Kidney (tissue), 14 donors: ENCODE measurements around the gene TMEM240. TPM values are rescaled to one million over a fixed set of nuclear protein-coding genes. Genes with fewer than 3 reads are reported as not detected.

ENCODE experiments used
- DNase-seq, 5 donors: peaks; one replicate each; pipeline ENCODE4 v3.0.0-alpha.2; 2013 to 2020
- FAIRE-seq: peaks from 2 replicates; lab custom pipeline; 2012; peaks lifted over from hg19 to GRCh38; lab: Jason Lieb, UNC
- H3K27ac ChIP-seq, 2 donors: one replicate each; pipeline ENCODE4 v1.7.0; 2013; ENCODE audit warnings: low read depth in 2 of 2, low read length in 2 of 2, inconsistent platforms in 1 of 2
- H3K27me3 ChIP-seq: one replicate; pipeline ENCODE4 v1.7.1; 2013; ENCODE audit warnings: low read length, inconsistent platforms; ENCODE audit not compliant: control insufficient read depth, insufficient read depth
- H3K36me3 ChIP-seq, 3 donors: one replicate each; pipeline versions ENCODE4 v1.7.0 to v1.7.1; 2013; ENCODE audit warnings: low read length in 3 of 3, control low read depth in 1 of 3, inconsistent platforms in 1 of 3; ENCODE audit not compliant: insufficient read depth in 3 of 3, control insufficient read depth in 2 of 3
- H3K4me1 ChIP-seq, 3 donors: one replicate each; pipeline versions ENCODE4 v1.7.0 to v1.7.1; 2013; ENCODE audit warnings: low read length in 3 of 3, inconsistent platforms in 1 of 3, low read depth in 1 of 3; ENCODE audit not compliant: control insufficient read depth in 2 of 3, insufficient read depth in 2 of 3
- H3K4me3 ChIP-seq, 3 donors: one replicate each; pipeline versions ENCODE4 v1.7.0 to v1.8.1; 2013; ENCODE audit warnings: low read length in 3 of 3, control low read depth in 1 of 3, inconsistent platforms in 1 of 3
- H3K9ac ChIP-seq, 3 donors: one replicate each; pipeline versions ENCODE4 v1.7.0 to v1.7.1; 2013; ENCODE audit warnings: low read length in 3 of 3, control low read depth in 1 of 3, inconsistent platforms in 1 of 3
- H3K9me3 ChIP-seq, 3 donors: one replicate each; pipeline versions ENCODE4 v1.7.0 to v1.7.1; 2013; ENCODE audit warnings: low read length in 3 of 3, control low read depth in 1 of 3, inconsistent platforms in 1 of 3; ENCODE audit not compliant: control insufficient read depth in 2 of 3, insufficient read depth in 1 of 3
- CTCF ChIP-seq: IDR thresholded peaks from 3 replicates; pipeline ENCODE4 v1.5.1; 2012; ENCODE audit warnings: mild to moderate bottlenecking, moderate library complexity, borderline replicate concordance; ENCODE audit not compliant: insufficient read depth; ENCODE audit errors: extremely low read depth
- intact Hi-C: fragments of 100-400 bp; cut with DNase I; formaldehyde crosslinking; loops from one replicate; pipeline ENCODE4 v1.11.1; 2022
- polyA plus RNA-seq: library from polyadenylated mRNA; stranded (reverse); fragments of 350-450 nt; fragmentation: Illumina TruSeq; extraction: RNeasy Lipid Tissue Mini Kit (QIAGEN cat#74804); gene quantifications from one replicate; pipeline ENCODE4 v1.2.3, GENCODE V29; 2014; ENCODE audit warnings: low read depth, low replicate concordance; ENCODE audit not compliant: insufficient read depth
- total RNA-seq: library from RNA; stranded (reverse); fragmentation: NEBNext Ultra II Directional; extraction: Animal tissue kit (Norgen Biotek cat#: 25700); gene quantifications from one replicate; pipeline ENCODE4 v1.2.1, GENCODE V29; 2021
- donor health status: control.
- donor health status: control.
- donor health status: control.
- donor health status: control.
- donor health status: control.
- donor health status: DM: yes; HTN: yes; CAD: no.
- donor health status: Normal renal cell carcinoma (clear cell type).

Gene TMEM240
- total and polyA plus RNA-seq, 2 donors from 2014 or later, result 1.7 to 1.9 TPM

- Histone ChIP-seq H3K4me1 (peaks cover 0 to 8% (median 0%) of the 10 kb centered on the region in 3 donors), H3K4me3 (peak overlapping the region in 1 of 3 donors; percentile 34), H3K9ac (no peak overlapping the region), H3K9me3 (no peaks in the 10 kb centered on the region), H3K36me3 (peaks cover 0 to 3% (median 0%) of the 10 kb centered on the region in 3 donors), H3K27me3 (no peaks in the 10 kb centered on the region), H3K27ac (no peak overlapping the region)
- TF ChIP-seq CTCF, result no peak
- intact Hi-C loops, result no loop called here
- peak in 4 of 5 donors; percentile 53 to 80 (median 71) for DNase-seq
- no peak for FAIRE-seq
Observed at GRCh38 chr1:1539310-1540089, 924 bp downstream of the TMEM240 start.

- Histone ChIP-seq H3K4me3 (no peak overlapping the region), H3K27me3 (no peaks in the 10 kb centered on the region), H3K4me1 (peaks cover 0 to 8% (median 0%) of the 10 kb centered on the region in 3 donors), H3K36me3 (peaks cover 0 to 3% (median 0%) of the 10 kb centered on the region in 3 donors), H3K9ac (no peak overlapping the region), H3K27ac (no peak overlapping the region), H3K9me3 (no peaks in the 10 kb centered on the region)
- no peak for TF ChIP-seq CTCF
- DNase-seq, result peak in 1 of 5 donors; percentile 73
- intact Hi-C loops, result no loop called here
- FAIRE-seq, result no peak
Observed at GRCh38 chr1:1538989-1539309, 1.5 kb downstream of the TMEM240 start.

GRCh38 chr1:1538334-1538733 lies 2.1 kb downstream of the TMEM240 start:
- H3K9ac ChIP-seq, result no peak overlapping the region
- intact Hi-C loops, result no loop called here
- no peaks in the 10 kb centered on the region for H3K9me3 ChIP-seq
- peaks cover 0 to 8% (median 0%) of the 10 kb centered on the region in 3 donors for H3K4me1 ChIP-seq
- no peaks in the 10 kb centered on the region for H3K27me3 ChIP-seq
- FAIRE-seq (no peak), DNase-seq (no peak)
- no peak overlapping the region for H3K4me3 ChIP-seq
- TF ChIP-seq CTCF, result no peak
- H3K36me3 ChIP-seq, result peaks cover 0 to 3% (median 0%) of the 10 kb centered on the region in 3 donors
- no peak overlapping the region for H3K27ac ChIP-seq
